ENCODE measurements around the gene GIGYF1.
"Not testable (repeated sequence)": the region's sequence is repeated elsewhere in the genome, so short reads cannot be mapped to it uniquely, and the experiment has no call there.

Gene GIGYF1, protein sequence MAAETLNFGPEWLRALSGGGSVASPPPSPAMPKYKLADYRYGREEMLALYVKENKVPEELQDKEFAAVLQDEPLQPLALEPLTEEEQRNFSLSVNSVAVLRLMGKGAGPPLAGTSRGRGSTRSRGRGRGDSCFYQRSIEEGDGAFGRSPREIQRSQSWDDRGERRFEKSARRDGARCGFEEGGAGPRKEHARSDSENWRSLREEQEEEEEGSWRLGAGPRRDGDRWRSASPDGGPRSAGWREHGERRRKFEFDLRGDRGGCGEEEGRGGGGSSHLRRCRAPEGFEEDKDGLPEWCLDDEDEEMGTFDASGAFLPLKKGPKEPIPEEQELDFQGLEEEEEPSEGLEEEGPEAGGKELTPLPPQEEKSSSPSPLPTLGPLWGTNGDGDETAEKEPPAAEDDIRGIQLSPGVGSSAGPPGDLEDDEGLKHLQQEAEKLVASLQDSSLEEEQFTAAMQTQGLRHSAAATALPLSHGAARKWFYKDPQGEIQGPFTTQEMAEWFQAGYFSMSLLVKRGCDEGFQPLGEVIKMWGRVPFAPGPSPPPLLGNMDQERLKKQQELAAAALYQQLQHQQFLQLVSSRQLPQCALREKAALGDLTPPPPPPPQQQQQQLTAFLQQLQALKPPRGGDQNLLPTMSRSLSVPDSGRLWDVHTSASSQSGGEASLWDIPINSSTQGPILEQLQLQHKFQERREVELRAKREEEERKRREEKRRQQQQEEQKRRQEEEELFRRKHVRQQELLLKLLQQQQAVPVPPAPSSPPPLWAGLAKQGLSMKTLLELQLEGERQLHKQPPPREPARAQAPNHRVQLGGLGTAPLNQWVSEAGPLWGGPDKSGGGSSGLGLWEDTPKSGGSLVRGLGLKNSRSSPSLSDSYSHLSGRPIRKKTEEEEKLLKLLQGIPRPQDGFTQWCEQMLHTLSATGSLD (N-terminal part only)

GRCh38 chr7:100694098-100694745 is at the start of gene GIGYF1:
Gene GIGYF1 (minus strand): TSS chr7:100694250. CDS start chr7:100688238, 6,012 bp downstream.
- DNase-seq: peak; percentile 37

DNA sequence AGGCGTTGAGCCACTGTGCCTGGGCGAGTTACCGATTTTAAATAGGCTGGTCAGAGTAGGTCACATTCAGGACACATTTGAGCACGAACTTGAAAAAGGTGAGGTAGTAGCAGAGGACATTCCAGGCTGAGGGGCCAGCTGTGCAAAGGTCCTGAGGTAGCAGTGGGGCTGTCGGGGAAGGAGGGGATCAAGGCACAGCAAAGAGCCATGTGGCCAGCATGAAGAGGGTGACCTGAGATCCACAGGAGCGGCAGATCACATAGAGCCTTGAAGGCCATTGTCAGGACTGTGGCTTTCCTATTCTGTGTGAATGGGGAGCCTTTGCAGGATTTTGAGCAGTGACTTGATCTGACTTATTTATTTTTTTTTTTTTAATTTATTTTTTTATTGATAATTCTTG is 45.9 kb upstream of the GIGYF1 start:
- no peak for DNase-seq

GRCh38 chr7:100736671-100737070 is 42.6 kb upstream of the GIGYF1 start:
- DNase-seq: no peak

- no peak for DNase-seq
Measured at GRCh38 chr7:100735730-100736129, 41.7 kb upstream of the GIGYF1 start.

GRCh38 chr7:100731937-100732636 is 38.0 kb upstream of the GIGYF1 start:
- no peak for DNase-seq

GRCh38 chr7:100730136-100730800 is 36.2 kb upstream of the GIGYF1 start:
- DNase-seq: no peak

DNA sequence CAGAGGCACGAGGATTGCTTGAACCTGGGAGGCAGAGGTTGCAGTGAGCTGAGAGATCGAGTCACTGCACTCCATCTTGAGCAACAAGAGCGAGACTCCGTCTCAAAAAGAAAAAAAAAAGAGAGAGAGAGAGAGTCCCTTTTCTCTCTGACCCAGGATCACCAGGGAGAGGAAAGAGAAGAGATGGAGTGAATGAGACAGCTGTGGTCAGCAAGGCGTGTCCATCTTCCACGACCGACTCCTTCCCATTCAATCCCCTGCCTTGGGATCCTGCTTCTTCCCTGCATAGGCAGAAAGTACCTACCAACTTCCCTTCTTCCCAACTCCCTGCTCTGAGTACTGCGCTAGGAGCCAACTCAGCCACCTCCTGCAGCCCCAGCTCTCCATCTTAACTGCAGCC is 34.1 kb upstream of the GIGYF1 start:
- DNase-seq: no peak

- DNase-seq: no peak
Measured at GRCh38 chr7:100726996-100727761, 33.1 kb upstream of the GIGYF1 start.

- not testable (repeated sequence) for DNase-seq
Measured at GRCh38 chr7:100724364-100724763, 30.3 kb upstream of the GIGYF1 start.

GRCh38 chr7:100723732-100724275 is 29.8 kb upstream of the GIGYF1 start:
- no peak for DNase-seq

DNA sequence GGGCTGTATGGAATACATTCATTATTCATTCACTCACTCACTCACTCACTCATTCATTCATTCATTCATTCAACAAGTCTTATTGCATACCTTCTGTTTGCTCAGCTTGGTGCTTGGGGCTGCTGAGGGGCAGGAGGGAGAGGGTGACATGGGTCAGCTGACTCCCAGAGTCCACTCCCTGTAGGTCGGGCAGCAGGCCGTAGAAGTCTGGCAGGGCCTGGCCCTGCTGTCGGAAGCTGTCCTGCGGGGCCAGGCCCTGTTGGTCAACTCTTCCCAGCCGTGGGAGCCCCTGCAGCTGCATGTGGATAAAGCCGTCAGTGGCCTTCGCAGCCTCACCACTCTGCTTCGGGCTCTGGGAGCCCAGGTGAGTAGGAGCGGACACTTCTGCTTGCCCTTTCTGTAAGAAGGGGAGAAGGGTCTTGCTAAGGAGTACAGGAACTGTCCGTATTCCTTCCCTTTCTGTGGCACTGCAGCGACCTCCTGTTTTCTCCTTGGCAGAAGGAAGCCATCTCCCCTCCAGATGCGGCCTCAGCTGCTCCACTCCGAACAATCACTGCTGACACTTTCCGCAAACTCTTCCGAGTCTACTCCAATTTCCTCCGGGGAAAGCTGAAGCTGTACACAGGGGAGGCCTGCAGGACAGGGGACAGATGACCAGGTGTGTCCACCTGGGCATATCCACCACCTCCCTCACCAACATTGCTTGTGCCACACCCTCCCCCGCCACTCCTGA is 28.6 kb upstream of the GIGYF1 start:
- no peak for DNase-seq

DNA sequence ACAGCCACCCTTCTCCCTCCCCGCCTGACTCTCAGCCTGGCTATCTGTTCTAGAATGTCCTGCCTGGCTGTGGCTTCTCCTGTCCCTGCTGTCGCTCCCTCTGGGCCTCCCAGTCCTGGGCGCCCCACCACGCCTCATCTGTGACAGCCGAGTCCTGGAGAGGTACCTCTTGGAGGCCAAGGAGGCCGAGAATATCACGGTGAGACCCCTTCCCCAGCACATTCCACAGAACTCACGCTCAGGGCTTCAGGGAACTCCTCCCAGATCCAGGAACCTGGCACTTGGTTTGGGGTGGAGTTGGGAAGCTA is 27.4 kb upstream of the GIGYF1 start:
- DNase-seq: no peak

DNA sequence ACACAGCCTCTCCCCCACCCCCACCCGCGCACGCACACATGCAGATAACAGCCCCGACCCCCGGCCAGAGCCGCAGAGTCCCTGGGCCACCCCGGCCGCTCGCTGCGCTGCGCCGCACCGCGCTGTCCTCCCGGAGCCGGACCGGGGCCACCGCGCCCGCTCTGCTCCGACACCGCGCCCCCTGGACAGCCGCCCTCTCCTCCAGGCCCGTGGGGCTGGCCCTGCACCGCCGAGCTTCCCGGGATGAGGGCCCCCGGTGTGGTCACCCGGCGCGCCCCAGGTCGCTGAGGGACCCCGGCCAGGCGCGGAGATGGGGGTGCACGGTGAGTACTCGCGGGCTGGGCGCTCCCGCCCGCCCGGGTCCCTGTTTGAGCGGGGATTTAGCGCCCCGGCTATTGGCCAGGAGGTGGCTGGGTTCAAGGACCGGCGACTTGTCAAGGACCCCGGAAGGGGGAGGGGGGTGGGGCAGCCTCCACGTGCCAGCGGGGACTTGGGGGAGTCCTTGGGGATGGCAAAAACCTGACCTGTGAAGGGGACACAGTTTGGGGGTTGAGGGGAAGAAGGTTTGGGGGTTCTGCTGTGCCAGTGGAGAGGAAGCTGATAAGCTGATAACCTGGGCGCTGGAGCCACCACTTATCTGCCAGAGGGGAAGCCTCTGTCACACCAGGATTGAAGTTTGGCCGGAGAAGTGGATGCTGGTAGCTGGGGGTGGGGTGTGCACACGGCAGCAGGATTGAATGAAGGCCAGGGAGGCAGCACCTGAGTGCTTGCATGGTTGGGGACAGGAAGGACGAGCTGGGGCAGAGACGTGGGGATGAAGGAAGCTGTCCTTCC is 26.8 kb upstream of the GIGYF1 start:
- no peak for DNase-seq

DNA sequence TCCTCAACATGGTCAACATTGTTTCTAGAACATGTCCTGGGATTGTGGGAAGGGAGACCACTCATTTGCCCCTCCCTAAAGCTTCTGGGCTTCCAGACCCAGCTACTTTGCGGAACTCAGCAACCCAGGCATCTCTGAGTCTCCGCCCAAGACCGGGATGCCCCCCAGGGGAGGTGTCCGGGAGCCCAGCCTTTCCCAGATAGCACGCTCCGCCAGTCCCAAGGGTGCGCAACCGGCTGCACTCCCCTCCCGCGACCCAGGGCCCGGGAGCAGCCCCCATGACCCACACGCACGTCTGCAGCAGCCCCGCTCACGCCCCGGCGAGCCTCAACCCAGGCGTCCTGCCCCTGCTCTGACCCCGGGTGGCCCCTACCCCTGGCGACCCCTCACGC is 26.2 kb upstream of the GIGYF1 start, which contains the start of gene EPO:
TSS of gene EPO (plus strand) at position 190 of the 392 bp plus-strand sequence. CDS start 513 bp downstream, outside the sequence.
- DNase-seq: no peak

GRCh38 chr7:100719523-100720278 is 25.7 kb upstream of the GIGYF1 start:
- DNase-seq: no peak

DNA sequence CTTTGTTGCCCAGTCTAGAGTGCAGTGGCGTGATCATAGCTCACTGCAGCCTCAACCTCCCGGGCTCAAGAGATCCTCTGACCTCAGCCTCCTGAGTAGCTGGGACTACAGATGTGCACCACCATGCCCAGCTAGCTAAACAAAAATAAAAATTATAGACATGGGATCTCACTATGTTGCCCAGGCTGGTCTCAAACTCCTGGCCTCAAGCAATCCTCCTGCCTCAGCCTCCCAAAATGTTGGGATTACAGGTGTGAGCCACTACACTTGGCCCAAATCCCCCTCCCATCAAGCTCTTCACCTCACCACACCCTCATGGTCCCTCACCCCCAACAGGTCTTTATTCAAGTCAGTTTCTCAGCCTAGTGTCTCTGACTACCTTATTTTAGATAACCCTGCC is 23.0 kb upstream of the GIGYF1 start:
- DNase-seq: not testable (repeated sequence)

DNA sequence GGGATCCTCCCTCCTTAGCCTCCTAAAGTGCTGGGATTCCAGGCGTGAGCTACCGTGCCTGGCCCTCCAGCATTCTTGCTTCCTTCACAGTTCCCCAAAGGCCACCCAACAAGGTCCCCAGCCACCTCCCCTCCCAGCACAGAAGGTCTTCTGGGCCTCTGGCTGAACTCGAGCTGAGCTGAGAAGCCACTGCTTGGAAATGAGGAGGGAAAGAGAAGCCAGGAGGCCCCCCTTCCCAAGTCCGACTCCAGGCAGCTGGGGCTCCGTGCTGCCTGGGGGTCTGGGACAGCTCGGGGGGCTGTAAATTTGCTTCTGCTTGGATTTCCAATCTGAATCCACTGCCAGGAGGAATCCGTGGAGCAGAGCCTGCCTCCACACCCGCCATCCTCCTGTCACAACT is 20.7 kb upstream of the GIGYF1 start:
- no peak for DNase-seq

DNA sequence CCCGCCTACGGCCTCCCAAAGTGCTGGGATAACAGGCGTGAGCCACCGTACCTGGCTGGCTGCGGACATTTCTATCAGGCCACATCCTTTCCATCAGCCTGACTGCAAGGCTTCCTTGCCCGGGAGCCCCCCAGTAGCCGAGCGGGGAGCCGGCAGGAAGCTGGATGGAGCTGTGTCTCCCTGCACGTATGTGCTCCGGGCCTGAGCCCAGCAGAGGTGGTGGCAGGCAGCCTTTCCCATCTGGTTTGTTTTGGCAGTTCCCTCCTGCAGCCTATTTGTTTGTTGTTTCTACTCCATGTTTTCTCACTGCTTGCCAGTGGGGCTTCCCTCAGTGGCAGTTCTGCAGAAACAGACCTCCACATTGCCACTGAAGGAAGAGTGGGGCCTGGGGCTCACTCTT is 17.3 kb upstream of the GIGYF1 start:
- DNase-seq: no peak

GRCh38 chr7:100710452-100710851 is 16.4 kb upstream of the GIGYF1 start:
- DNase-seq: no peak

All from NCI-H510A (cell line).